Panc1 (cell line): ENCODE results near the gene BACH2. TPM values are rescaled to one million over a fixed set of nuclear protein-coding genes. Genes with fewer than 3 reads are reported as not detected.

Experiments used
- ATAC-seq: fragments of 200-7000 bp; cut with Tn5 transposase; 2 replicates; pipeline ENCODE4 v1.9.1; 2020; ENCODE audit warnings: mild to moderate bottlenecking, moderate library complexity
- BruUV-seq: library from RNA; stranded (reverse); fragments of 400-500 nt; replicated peaks from 2 replicates; lab custom pipeline; 2021; lab: Mats Ljungman, UMichigan
- CTCF ChIA-PET: fragments of 300-600 bp; sonication (Branson Sonifier 250); formaldehyde crosslinking; loops from one replicate; lab custom pipeline; 2022; ENCODE audit warnings: antibody characterized with exemption; lab: Charles Lee
- POLR2A ChIA-PET: fragments of 300-600 bp; sonication (Branson Sonifier 250); formaldehyde crosslinking; loops from one replicate; lab custom pipeline; 2022; ENCODE audit warnings: antibody characterized with exemption; lab: Charles Lee
- DNase-seq: peaks from one replicate; pipeline ENCODE4 v3.0.0-alpha.2; 2010; ENCODE audit warnings: low read depth, low spot score
- H3K27ac ChIP-seq: 2 replicates; pipeline ENCODE4 v1.5.1; 2011; ENCODE audit warnings: mild to moderate bottlenecking, low read length, inconsistent platforms
- H3K27me3 ChIP-seq: fragments of 200-500 bp; sonication (Bioruptor generic); 2 replicates; pipeline ENCODE4 v1.6.0; 2014; ENCODE audit warnings: low read length, inconsistent platforms; ENCODE audit not compliant: control insufficient read depth, insufficient read depth
- H3K36me3 ChIP-seq: fragments of 200-500 bp; sonication (Bioruptor generic); 2 replicates; pipeline ENCODE4 v1.5.1; 2014; ENCODE audit warnings: inconsistent platforms, mild to moderate bottlenecking, low read length, moderate library complexity; ENCODE audit not compliant: control insufficient read depth, insufficient read depth
- H3K4me1 ChIP-seq: 2 replicates; pipeline ENCODE4 v1.5.1; 2011; ENCODE audit warnings: inconsistent platforms, mild to moderate bottlenecking, low read length, moderate library complexity; ENCODE audit not compliant: control insufficient read depth, insufficient read depth
- H3K4me3 ChIP-seq, 2 experiments: 2 replicates each; pipeline ENCODE4 v1.5.1; 2011 to 2012; ENCODE audit warnings: low read depth in 2 of 2, low read length in 2 of 2, mild to moderate bottlenecking in 2 of 2, inconsistent platforms in 1 of 2, moderate library complexity in 1 of 2
- H3K9me3 ChIP-seq: fragments of 200-500 bp; sonication (Bioruptor generic); 2 replicates; pipeline ENCODE4 v1.5.1; 2014; ENCODE audit warnings: low read depth, mild to moderate bottlenecking, inconsistent platforms, low read length, moderate library complexity; ENCODE audit not compliant: control insufficient read depth, insufficient read depth
- POLR2AphosphoS5 ChIP-seq: IDR thresholded peaks from 2 replicates; pipeline ENCODE4 v1.6.1; 2012; ENCODE audit warnings: mild to moderate bottlenecking, low read depth, low read length, moderate library complexity
- REST ChIP-seq, 2 experiments: IDR thresholded peaks; 2 replicates each; pipeline ENCODE4 v1.6.1; 2011 to 2012; ENCODE audit warnings: low read depth in 2 of 2, control low read depth in 1 of 2, low read length in 1 of 2, mild to moderate bottlenecking in 1 of 2, moderate library complexity in 1 of 2; ENCODE audit not compliant: insufficient read depth in 1 of 2
- SIN3A ChIP-seq: IDR thresholded peaks from 2 replicates; pipeline ENCODE4 v1.6.1; 2012; ENCODE audit warnings: low read depth, mild to moderate bottlenecking, low read length, moderate library complexity, borderline replicate concordance; ENCODE audit not compliant: insufficient read depth
- TCF7L2 ChIP-seq: IDR thresholded peaks from 2 replicates; pipeline ENCODE4 v1.6.1; 2011; ENCODE audit warnings: mild to moderate bottlenecking, low read depth, low read length, inconsistent platforms
- in situ Hi-C: cut with HindIII; loops from 2 replicates; pipeline ENCODE4 v1.10.0; 2016; ENCODE audit warnings: low sequenced_read_pairs, low pct_unique_long_range_greater_than_20kb
- intact Hi-C: fragments of 100-400 bp; cut with micrococcal nuclease; formaldehyde crosslinking; loops from one replicate; pipeline ENCODE4 v1.10.0; 2022; ENCODE audit not compliant: unreplicated experiment
- total RNA-seq: library from RNA; stranded (reverse); gene quantifications from one replicate; pipeline ENCODE4 v1.2.1, GENCODE V29; 2021; ENCODE audit not compliant: unreplicated experiment
- TF ChIP-seq, protein P1 (sequence below): fragments of 450-650 bp; IDR thresholded peaks from 2 replicates; pipeline ENCODE4 v1.5.1; 2017; ENCODE audit warnings: mild to moderate bottlenecking

BACH2 gene
- total RNA-seq, 1 experiment from 2014 or later = 1.6 TPM

GRCh38 chr6:90024633-90025032 lies 272.0 kb downstream of the BACH2 start:
- Histone ChIP-seq H3K27me3 (no peaks in the 10 kb centered on the region), H3K27ac (no peak overlapping the region), H3K4me1 (no peaks in the 10 kb centered on the region), H3K9me3 (no peaks in the 10 kb centered on the region), H3K36me3 (no peaks in the 10 kb centered on the region), H3K4me3 (no peak overlapping the region)
- in situ Hi-C loops (no loop called here), intact Hi-C loops (no loop called here)
- BruUV-seq = no TSS peak
- POLR2A ChIA-PET = no interaction called here
- CTCF ChIA-PET = no interaction called here
- no peak for DNase-seq
- TF ChIP-seq TCF7L2 (no peak), REST (IDR thresholded peaks at IDR 0.05; ENCODE audit: insufficient read depth in 1 of 2, low read depth in 2 of 2, low read length in 1 of 2) (no peak), POLR2AphosphoS5 (no peak), SIN3A (no peak)
- TF ChIP-seq, protein P1, sequence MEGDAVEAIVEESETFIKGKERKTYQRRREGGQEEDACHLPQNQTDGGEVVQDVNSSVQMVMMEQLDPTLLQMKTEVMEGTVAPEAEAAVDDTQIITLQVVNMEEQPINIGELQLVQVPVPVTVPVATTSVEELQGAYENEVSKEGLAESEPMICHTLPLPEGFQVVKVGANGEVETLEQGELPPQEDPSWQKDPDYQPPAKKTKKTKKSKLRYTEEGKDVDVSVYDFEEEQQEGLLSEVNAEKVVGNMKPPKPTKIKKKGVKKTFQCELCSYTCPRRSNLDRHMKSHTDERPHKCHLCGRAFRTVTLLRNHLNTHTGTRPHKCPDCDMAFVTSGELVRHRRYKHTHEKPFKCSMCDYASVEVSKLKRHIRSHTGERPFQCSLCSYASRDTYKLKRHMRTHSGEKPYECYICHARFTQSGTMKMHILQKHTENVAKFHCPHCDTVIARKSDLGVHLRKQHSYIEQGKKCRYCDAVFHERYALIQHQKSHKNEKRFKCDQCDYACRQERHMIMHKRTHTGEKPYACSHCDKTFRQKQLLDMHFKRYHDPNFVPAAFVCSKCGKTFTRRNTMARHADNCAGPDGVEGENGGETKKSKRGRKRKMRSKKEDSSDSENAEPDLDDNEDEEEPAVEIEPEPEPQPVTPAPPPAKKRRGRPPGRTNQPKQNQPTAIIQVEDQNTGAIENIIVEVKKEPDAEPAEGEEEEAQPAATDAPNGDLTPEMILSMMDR = no peak
- no peak for ATAC-seq

- POLR2A ChIA-PET = no interaction called here
- Histone ChIP-seq H3K36me3 (no peaks in the 10 kb centered on the region), H3K27ac (no peak overlapping the region), H3K9me3 (no peaks in the 10 kb centered on the region), H3K27me3 (no peaks in the 10 kb centered on the region), H3K4me3 (no peak overlapping the region), H3K4me1 (no peaks in the 10 kb centered on the region)
- DNase-seq (no peak), ATAC-seq (no peak)
- CTCF ChIA-PET = no interaction called here
- intact Hi-C loops (no loop called here), in situ Hi-C loops (no loop called here)
- TF ChIP-seq TCF7L2 (no peak), REST (IDR thresholded peaks at IDR 0.05; ENCODE audit: insufficient read depth in 1 of 2, low read depth in 2 of 2, low read length in 1 of 2) (no peak), SIN3A (no peak), POLR2AphosphoS5 (no peak)
- TF ChIP-seq, protein P1 = no peak
- BruUV-seq = no TSS peak
These were observed 274.9 kb downstream of the BACH2 start for GRCh38 chr6:90021711-90022110.
